Nephron (organoid): ENCODE measurements around the gene HBS1L.

Experiments
- H3K27ac Mint-ChIP-seq, 3 experiments: 2 replicates each; pipeline ENCODE4 v1.8.0; 2020; ENCODE audit warnings: mixed read lengths in 3 of 3, mild to moderate bottlenecking in 2 of 3, moderate library complexity in 1 of 3
- H3K27me3 Mint-ChIP-seq: 2 replicates; pipeline ENCODE4 v1.8.0; 2021; ENCODE audit warnings: low read depth, mild to moderate bottlenecking, moderate library complexity, mixed read lengths
- H3K36me3 Mint-ChIP-seq: 2 replicates; pipeline ENCODE4 v1.8.0; 2020; ENCODE audit warnings: low read depth, mixed read lengths
- H3K4me1 Mint-ChIP-seq: 2 replicates; pipeline ENCODE4 v1.8.0; 2020; ENCODE audit warnings: mixed read lengths
- H3K4me3 Mint-ChIP-seq, 3 experiments: 2 replicates each; pipeline ENCODE4 v1.8.0; 2020; ENCODE audit warnings: mild to moderate bottlenecking in 3 of 3, mixed read lengths in 3 of 3, moderate library complexity in 2 of 3
- H3K9me3 Mint-ChIP-seq: 2 replicates; pipeline ENCODE4 v1.8.0; 2020; ENCODE audit warnings: mixed read lengths
- CTCF ChIP-seq, 3 experiments: fragments of 200-600 bp; sonication (generic); IDR thresholded peaks; one replicate each; pipeline ENCODE4 v1.5.0; 2021; ENCODE audit warnings: antibody characterized with exemption in 3 of 3; ENCODE audit not compliant: unreplicated experiment in 3 of 3

Gene HBS1L

GRCh38 chr6:134995536-134995935 is 59.1 kb downstream of the HBS1L start:
- H3K4me1 Mint-ChIP-seq = no peaks in the 10 kb centered on the region
- no peaks in the 10 kb centered on the region for H3K27me3 Mint-ChIP-seq
- H3K4me3 Mint-ChIP-seq = no peak overlapping the region
- peaks cover 25% of the 10 kb centered on the region for H3K36me3 Mint-ChIP-seq
- H3K27ac Mint-ChIP-seq = no peak overlapping the region
- no peaks in the 10 kb centered on the region for H3K9me3 Mint-ChIP-seq
- no peak for TF ChIP-seq CTCF (IDR thresholded peaks at IDR 0.05; ENCODE audit: unreplicated experiment in 3 of 3)

GRCh38 chr6:134994431-134994830 is 60.2 kb downstream of the HBS1L start:
- H3K9me3 Mint-ChIP-seq = no peaks in the 10 kb centered on the region
- H3K36me3 Mint-ChIP-seq = peaks cover 28% of the 10 kb centered on the region
- H3K27me3 Mint-ChIP-seq = no peaks in the 10 kb centered on the region
- TF ChIP-seq CTCF (IDR thresholded peaks at IDR 0.05; ENCODE audit: unreplicated experiment in 3 of 3) = no peak
- no peak overlapping the region for H3K4me3 Mint-ChIP-seq
- H3K4me1 Mint-ChIP-seq = no peaks in the 10 kb centered on the region
- H3K27ac Mint-ChIP-seq = no peak overlapping the region

- Mint-ChIP-seq H3K4me1 (no peaks in the 10 kb centered on the region), H3K27me3 (no peaks in the 10 kb centered on the region), H3K4me3 (no peak overlapping the region), H3K36me3 (peaks cover 37% of the 10 kb centered on the region), H3K27ac (no peak overlapping the region), H3K9me3 (no peaks in the 10 kb centered on the region)
- TF ChIP-seq CTCF (IDR thresholded peaks at IDR 0.05; ENCODE audit: unreplicated experiment in 3 of 3) = no peak
Measured at GRCh38 chr6:134992155-134992554, 62.5 kb downstream of the HBS1L start.

- TF ChIP-seq CTCF (IDR thresholded peaks at IDR 0.05; ENCODE audit: unreplicated experiment in 3 of 3) = no peak
Measured at GRCh38 chr6:134990262-134990661, 64.4 kb downstream of the HBS1L start.

GRCh38 chr6:134984821-134985220 is 69.8 kb downstream of the HBS1L start:
- Mint-ChIP-seq H3K27ac (no peak overlapping the region), H3K4me1 (no peaks in the 10 kb centered on the region), H3K9me3 (no peaks in the 10 kb centered on the region), H3K27me3 (no peaks in the 10 kb centered on the region), H3K4me3 (no peak overlapping the region), H3K36me3 (peaks cover 37% of the 10 kb centered on the region)
- TF ChIP-seq CTCF (IDR thresholded peaks at IDR 0.05; ENCODE audit: unreplicated experiment in 3 of 3) = no peak

More at GRCh38 chr6:134990262-134990661, 64.4 kb downstream of the HBS1L start:
- Mint-ChIP-seq H3K27me3 (no peaks in the 10 kb centered on the region), H3K27ac (no peak overlapping the region), H3K4me1 (no peaks in the 10 kb centered on the region), H3K9me3 (no peaks in the 10 kb centered on the region), H3K4me3 (no peak overlapping the region), H3K36me3 (peaks cover 26% of the 10 kb centered on the region)

- H3K27ac Mint-ChIP-seq = no peak overlapping the region
- H3K4me3 Mint-ChIP-seq = no peak overlapping the region
Measured at GRCh38 chr6:134983823-134984222, 70.8 kb downstream of the HBS1L start.

More at GRCh38 chr6:134983823-134984222, 70.8 kb downstream of the HBS1L start:
- Mint-ChIP-seq H3K36me3 (peaks cover 37% of the 10 kb centered on the region), H3K4me1 (no peaks in the 10 kb centered on the region), H3K27me3 (no peaks in the 10 kb centered on the region), H3K9me3 (no peaks in the 10 kb centered on the region)
- TF ChIP-seq CTCF (IDR thresholded peaks at IDR 0.05; ENCODE audit: unreplicated experiment in 3 of 3) = no peak
